HG02973 (cell line): ENCODE results near the gene ESAM.

Source experiments
- ATAC-seq: cut with Tn5 transposase; IDR thresholded peaks from one replicate; pipeline ENCODE4 v1.9.1; 2021; ENCODE audit warnings: moderate library complexity; ENCODE audit not compliant: unreplicated experiment

Gene ESAM

DNA sequence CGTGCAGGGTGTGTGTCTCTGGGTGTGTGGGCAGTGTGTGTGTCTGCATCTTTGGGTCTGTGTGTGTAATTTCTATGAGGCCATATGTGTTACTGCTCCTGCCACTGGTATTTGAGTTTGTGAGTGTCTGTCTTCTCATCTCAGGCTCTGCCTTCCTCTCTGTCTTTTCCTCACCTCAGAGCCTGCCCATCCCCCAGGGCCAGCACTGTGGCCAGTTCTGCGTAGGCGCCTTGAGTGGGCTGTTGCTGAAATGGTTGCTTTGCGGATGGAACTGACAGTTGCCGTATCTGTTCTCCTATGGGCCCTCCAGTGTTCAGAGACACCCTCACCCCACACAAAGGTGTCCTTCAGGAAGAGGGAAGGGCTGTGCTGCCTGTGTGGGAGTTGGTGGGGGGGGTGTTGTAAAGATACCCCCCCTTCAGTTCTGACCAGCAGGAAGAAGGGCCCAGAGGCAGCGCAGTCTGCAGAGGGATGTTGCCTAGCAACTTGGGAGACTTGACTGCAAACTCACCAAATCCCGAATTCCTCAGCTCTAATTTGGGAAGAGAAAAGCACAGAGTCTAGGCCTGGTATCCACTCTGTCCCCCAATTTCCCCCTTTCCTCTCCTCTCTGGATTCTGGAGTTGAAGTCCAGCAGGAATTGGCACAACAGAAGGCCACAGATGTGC is 24.3 kb downstream of the ESAM start:
- no peak for ATAC-seq

DNA sequence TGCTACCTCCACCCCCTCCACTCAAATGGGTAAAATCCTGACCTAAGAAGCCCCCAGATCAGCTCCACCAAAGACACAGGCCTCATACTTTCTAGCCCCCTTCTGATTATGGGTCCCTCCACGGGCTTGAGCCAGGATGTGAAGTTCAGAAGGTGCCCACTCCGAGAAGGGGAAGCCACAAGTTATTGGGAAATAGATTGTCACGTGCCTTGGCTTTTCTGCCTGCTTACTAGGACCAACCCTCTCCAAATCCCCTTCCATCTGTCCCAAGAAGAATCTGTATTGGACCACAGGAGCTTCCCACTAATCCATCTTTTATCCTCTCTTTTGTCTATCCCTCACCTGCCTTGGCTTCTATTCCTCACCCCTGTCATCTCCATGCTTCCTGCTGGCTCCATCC is 25.4 kb downstream of the ESAM start:
- no peak for ATAC-seq

DNA sequence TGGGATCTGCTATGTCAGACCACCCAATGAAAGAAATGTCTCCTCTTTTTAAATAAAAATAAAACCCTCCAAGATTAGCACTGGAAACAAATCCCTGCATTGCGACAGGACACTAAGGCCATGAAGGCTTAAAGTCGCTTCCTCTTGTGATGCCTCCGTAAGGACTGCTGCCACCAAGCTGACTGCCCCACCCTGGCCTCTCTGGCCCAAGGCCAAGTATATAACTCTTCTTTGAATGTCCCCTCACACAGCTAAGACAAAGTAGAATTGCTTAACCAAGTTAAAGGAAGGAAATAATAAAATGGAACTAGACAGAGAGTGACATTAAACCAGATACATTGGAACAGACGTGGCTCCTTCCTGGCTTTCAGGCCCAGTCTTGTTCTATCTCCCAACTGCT is 29.9 kb downstream of the ESAM start:
- no peak for ATAC-seq

DNA sequence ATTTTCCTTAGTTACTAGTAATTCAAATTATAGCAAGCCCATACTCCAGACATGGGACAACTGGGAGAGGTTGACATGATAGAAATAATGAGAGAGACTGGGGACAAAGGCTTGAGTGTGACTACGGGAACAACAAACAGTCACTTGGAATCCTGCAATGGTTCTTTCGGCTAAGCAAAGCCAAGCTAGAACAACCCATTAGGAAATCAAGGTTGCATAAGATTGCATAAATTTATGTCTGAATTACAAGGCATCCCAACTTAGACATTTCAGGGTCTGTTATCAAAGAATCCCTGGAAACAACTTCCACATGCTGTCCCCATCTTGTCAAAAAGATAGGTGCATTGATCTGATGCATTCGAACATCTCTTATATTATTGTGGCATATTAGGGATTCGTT is 32.5 kb downstream of the ESAM start:
- no peak for ATAC-seq

DNA sequence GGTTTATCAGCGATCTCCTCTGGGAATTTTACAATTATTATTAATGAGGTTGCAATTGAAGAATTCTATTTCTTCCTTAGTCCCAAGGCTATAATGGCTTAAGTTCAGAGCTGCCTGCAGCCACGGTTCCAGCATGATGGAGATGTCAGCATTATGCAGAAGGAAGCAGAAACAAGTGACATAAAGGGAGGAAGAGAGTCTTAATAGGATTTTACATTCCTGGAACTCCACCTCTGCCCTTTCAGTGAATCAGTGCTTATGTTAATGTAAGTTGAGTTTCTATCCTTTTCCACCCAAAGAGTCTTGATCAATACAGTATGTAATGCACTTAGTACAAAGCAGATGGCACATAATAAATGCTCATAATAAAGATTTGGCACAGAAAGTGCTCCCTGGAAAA is 34.0 kb downstream of the ESAM start:
- no peak for ATAC-seq

DNA sequence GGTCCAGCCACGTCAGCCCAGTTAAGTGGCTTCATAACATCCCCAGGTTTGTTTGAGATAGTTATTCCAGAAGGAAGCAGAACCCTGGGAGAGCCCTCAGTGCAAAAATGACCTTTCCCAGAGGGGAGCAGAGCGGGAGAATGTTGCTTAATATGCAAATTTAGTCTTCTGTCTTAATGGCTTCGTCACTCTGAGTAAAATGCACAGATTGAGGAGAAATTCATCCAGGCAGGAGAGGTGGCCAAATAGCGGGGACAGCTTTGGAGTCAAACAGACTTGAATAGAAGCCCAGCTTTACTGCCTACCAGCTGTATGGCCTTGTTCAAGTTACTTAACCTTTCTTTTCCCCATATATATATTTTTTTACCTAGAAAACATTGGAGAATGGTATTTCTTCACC is 34.6 kb downstream of the ESAM start:
- no peak for ATAC-seq

DNA sequence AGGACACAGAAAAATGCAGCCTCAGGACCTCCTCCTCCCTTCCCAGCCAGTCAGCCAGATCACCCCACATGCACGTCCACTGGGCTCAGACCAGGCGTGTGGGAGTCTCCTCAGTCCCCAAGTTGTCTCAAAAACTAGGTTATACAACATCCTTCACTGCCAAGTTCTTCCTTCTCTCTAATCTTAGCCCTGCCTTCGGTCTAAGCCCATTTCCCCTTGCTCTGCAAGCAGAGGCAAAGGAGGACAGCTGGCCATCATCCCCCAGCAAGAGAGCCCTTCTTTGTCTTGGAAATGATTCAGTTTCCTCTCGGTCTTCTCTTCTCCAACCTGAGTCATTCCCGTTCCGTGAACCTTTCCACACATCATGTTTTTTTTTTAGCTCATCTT is 36.4 kb downstream of the ESAM start:
- no peak for ATAC-seq

DNA sequence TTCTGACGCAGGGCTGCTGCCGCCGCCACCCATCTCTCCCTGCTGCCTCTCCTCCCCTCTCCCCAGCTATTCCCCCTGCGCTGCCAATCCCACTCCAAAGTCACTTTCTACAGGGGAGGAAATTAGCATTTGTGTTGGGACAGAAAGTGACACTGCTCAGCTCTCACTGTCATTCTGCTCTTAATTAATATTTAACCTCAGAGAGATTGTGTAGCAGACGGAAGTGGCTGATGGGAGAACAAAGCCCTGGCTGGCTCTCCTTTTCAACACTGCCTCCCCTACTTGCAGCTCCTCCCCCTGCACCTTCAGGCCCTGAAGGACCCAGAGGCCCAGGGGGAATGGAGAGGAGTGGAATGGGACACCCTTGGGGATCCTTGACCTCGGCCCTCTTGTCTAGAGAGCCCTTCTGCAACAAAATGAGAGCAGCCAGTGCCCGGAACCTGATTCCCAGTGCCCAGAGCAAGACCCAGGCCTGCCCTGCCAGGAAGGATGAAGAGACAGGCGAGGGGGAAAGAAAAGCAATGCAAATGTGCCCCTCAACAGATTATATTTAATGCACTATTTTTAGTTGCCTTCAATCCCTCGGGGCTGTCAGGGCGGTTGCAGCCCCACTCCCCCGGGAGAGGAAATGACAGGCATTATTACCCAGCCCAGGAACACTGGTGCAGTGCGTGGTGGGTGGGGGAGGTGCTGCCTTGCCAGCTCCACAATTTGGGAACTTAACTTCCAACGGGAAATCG is 36.9 kb downstream of the ESAM start:
- peak; percentile 86 for ATAC-seq

DNA sequence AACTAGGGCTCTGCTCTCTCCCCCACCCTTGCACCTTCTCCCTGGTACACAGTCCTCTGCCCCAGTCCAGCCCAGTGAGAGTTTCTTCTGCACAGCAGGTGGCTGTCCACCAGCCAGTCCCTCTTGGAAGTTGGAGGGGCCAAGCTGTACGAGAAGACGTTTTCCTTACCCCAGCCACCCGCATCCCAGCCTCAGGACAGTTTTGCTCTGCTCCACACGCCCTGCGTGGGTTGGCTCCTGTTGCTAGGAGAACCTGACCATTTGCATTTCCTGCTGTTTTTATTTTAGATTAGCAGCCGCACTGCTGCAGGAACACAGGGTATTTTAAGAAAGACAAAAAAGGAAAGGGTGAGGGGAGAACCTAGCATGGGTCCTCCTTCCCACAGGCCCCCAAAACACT is 39.9 kb downstream of the ESAM start:
- ATAC-seq: no peak

DNA sequence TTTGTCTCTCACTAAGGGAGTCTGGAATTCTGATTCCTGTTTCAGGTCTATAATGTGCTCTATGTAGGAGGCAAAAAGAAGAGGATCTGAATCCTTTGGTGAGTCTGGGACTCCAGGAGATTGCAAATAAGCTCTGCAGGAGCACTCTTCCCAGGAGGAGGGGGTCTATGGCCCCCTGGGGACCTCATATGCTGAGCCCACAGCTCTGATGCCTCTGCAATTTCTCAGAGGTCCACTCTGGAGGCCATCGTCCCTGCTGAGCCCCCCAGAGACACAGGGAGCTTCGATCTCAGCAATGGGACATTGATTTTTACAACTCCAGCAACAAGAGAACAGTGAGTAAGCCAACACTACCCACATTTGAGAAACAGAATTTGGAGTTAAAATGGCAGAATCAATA is 42.6 kb downstream of the ESAM start:
- no peak for ATAC-seq

DNA sequence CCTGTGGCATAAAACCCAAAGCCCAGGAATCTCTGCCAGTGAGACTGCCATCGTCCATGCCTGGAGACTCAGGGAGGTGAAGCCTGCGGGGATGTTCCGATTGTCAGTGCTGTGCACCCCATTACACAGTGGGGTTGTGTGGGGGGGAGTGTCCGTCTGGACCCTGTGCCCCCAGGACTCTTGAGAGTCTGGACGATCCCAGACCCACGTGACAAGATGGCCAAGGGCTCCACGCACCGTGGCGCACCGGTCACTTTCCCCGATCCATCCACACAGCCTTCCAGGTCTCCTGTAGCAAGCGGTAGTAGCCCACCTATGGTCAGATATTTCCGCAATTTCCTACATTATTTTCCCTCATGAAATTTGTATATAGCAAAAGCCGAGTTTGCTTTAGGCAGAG is 43.3 kb downstream of the ESAM start:
- no peak for ATAC-seq

DNA sequence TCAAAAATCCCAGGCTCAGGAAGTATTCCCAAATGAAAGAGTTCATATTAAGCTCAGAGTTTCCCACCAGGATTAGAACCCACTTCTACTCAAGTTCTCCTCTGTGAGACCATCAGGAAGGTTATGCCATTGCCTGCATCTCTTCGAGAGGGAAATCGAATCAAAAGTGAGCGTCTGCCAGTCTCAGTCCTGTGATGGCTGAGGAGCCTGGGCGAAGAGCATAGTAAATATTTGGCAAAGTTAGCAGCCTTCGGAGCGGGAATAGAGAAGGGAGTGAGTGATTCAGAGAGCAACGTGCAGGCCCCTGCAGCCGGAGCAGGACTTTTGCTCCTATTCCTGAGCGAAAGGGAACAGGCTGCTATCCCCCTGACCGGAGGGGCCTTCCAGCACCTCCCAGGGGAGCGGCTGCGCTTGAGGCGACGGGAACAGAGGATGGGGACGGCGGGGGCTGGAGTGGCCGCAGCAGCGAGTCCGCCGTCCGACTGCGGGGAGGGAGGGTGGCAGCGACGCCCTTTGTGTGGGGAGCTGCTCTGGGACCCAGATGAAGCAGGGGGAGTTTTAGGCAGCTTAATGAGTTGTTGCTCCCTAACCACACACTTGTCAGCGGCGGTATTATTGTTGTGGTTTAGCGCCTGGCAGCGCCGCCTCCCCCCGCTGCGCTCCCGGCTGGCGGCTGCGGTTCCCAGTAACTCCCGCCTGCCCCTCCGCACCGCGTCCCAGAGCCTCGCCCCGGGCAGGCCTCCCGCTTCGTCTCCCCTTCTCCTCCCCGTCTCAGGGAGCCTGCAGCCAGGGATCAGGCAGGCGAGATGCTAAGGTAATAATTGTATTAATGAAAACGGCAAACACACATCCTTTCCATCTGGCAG is 44.1 kb downstream of the ESAM start:
- no peak for ATAC-seq

DNA sequence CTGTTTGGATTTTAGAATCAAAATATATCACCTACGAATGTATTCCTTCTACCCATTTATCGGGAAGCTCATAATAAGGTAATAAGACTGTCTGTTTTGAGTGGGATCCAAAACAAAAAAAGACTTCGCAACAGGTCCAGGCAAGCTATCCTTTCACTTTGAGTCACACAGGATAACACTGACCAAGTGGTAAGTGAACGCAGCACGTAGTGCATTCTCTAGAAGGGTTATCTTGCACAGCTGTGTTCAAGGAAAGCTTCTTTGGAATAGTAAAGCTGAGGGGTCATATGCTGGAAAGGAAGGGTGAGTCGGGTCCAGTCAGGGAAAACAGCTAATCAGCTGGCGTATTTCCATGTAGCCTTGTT is 44.7 kb downstream of the ESAM start:
- no peak for ATAC-seq

DNA sequence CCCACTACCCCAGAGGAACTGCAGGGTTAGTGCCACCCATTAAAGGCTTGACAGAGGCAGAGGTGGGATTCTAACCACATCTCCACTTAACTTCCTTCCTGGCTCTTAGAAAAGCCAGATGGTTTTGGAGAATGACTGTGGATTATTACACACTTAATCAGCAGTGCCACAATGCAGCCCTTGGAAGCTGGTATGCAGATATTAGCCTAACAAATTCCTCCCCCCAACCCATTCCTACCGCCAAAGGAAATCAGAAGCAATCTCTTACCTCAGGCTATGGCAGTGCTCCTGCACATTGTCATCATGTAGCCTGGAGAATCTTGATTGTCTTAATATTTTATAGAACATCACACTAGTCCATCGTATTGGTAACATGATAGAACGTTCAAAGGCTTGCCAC is 45.5 kb downstream of the ESAM start:
- ATAC-seq: no peak

DNA sequence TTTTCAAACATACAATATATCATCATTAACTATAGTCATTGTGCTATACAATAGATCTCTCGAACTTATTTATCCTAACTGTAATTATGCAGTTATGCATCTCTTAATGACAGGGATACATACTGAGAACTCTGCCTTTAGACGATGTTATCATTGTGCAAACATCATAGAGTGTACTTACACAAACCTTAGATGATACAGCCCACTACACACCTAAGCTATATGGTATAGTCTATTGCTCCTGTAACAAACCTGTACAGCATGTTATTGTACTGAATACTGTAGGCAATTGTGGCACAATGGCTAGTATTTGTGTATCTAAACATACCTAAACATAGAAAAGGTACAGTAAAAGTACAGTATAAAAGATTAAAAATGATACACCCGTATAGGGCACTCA is 49.7 kb downstream of the ESAM start:
- no peak for ATAC-seq

DNA sequence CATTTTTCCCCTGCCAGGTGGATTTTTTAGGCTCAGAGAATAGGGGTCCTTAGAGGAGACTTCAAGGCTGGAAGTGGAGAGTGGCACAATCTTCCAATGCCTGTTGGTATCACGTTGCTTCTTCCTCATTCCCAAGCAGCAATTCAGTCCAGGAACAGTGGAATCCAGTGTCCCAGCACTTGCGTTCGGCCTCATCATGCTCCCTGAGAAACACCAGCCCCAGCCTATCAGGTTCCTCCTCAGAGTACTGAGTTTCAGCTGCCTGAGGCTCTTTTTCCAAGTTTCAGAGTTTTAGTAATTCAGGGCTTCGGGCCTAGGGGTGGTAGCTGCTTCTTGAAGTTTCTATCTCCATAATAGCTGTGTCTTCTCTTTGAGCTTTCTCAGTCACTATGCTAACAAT is 54.3 kb downstream of the ESAM start:
- ATAC-seq: no peak
